Activated T-cell treated with anti-CD3 and anti-CD28 coated beads, Interleukin-2, amount 50 U/mL, for 48 hours (primary cell): ENCODE data around the gene EXOSC10.
"Not testable (repeated sequence)": the region's sequence is repeated elsewhere in the genome, so short reads cannot be mapped to it uniquely, and the experiment has no call there.

ENCODE experiments used
- DNase-seq, 2 experiments: peaks; one replicate each; pipeline ENCODE4 v3.0.0-alpha.2; 2020

EXOSC10 gene

DNA sequence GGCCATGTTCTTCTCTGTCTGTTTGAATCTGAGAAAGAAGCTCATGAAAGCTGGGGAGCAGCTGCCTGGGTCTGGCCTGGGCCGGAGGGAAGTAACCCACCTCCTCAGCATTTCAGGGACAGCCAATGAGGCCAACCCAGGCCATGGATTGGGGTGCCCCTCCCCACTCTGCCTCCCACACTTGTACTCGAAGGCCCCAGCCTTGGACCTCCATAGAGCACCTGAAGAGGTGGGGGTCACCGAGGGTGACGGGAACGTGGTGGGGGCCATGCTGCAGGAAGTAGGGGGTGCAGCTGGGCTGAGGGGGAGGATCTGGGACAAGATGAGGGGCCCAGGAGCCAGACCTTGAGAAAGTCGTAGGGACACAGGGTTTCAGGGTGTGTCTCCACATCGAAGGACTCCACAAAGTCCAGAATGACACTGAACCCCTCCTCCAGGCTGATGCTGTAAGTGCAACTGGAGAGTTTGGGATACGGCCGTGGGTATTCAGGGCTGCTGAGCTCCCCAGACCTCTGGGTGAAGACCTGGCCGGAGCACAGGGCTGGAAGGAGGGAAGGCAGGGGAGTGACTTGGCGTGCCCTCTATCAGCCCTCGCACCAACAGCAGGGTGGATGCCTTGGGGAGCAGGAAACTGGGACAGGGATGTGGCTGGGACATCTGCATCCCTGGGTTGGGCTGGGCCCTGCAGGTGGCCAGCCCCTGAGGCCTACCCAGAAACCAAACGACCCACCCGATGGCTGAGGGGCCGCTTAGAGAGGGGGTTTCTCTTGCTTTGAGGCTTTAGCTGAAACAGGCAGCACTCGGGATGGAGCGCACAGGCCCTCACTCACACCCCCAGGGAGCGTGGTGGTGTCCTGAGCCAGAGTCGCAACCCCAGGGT lies 56.4 kb downstream of the EXOSC10 start:
- no peak for DNase-seq

DNA sequence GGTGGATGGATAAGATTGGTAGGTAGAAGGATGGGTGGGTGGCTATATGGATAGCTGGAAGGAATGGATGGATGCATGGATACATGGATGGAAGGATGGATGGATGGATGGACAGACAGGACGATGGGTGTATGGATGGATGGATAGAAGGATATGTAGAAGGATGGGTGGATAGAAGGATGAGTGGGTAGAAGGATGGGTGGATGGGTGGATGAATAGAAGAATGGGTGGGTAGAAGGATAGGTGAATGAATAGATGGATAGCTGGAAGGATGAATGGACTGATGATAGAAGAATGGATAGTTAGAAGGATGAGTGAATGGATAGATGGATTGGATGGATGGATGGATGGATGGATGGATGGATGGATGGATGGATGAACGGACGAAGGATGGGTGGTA lies 57.6 kb downstream of the EXOSC10 start:
- no peak for DNase-seq

DNA sequence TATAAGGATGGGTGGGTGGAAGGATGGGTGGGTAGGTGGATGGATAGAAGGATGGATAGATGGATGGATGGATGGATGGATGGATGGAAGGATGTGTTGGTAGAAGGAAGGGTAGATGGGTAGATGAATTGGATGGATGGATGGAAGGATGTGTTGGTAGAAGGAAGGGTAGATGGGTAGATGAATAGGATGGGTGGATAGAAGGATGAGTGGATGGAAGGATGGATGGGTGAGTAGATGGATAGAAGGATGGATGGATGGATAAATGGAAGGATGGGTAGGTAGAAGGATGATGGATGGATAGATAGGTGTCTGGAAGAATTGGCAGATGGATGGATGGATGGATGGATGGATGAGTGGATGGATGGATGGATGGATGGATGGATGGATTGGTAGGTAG lies 58.6 kb downstream of the EXOSC10 start:
- no peak for DNase-seq

DNA sequence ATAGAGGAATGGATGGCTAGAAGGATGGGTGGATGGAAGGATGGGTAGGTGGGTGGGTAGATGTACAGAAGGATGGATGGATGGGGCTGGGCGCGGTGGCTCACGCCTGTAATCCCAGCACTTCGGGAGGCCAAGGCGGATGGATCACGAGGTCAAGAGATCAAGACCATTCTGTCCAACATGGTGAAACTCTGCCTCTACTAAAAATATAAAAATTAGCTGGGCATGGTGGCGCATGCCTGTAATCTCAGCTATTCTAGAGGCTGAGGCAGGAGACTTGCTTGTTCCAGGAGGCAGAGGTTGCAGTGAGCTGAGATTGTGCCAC lies 59.6 kb downstream of the EXOSC10 start:
- DNase-seq, result not testable (repeated sequence)

DNA sequence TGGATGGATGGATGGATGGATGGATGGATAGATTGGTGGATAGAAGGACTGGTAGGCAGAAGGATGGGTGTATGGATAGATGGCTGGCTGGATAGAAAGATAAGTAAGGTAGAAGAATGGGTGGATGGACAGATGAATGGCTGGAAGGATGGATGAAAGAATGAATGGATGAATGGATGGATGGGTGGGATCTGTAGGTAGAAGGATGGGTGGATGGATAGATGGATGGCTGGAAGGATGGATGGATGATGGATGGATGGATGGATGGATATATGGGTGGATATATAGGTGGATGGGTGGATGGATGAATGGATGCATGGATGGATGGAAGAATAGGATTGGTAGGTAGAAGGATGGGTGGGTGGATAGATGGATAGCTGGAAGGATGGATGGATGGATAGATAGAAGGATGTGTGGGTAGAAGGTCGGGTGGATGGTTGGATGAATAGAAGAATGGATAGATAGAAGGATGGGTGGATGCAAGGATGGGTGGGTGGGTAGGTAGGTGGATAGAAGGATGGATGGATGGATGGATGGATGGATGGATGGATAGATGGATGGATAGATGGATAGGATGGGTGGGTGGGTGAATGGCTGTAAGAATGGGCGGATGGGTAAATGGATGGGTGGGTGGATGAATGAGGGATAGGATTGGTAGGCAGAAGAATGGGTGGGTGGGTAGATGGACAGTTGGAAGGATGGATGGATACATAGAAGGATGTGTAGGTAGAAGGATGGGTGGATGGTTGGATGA lies 60.1 kb downstream of the EXOSC10 start:
- DNase-seq, result no peak

DNA sequence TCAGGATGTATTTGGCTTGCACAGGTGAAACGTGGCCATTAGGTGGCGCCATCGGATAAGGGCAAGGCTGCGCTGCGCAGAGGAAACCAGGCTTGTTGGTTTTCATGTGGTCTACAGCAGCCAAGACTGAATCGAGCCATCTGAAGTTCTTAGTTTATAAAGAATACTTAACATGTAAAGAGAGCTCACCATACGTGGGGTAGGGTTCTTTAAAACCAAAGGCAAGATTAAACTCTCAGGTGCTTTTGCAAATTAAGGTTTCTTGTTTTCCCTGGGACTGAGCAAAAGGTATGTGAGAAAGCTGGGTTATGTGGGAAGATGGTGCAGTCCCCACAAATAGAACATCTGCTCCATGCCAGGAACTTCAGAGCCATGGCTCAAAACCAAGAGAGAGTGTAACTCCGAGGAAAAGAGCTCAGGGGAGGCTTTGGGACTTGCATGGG lies 61.9 kb downstream of the EXOSC10 start:
- peak; percentile 91 to 93 for DNase-seq

DNA sequence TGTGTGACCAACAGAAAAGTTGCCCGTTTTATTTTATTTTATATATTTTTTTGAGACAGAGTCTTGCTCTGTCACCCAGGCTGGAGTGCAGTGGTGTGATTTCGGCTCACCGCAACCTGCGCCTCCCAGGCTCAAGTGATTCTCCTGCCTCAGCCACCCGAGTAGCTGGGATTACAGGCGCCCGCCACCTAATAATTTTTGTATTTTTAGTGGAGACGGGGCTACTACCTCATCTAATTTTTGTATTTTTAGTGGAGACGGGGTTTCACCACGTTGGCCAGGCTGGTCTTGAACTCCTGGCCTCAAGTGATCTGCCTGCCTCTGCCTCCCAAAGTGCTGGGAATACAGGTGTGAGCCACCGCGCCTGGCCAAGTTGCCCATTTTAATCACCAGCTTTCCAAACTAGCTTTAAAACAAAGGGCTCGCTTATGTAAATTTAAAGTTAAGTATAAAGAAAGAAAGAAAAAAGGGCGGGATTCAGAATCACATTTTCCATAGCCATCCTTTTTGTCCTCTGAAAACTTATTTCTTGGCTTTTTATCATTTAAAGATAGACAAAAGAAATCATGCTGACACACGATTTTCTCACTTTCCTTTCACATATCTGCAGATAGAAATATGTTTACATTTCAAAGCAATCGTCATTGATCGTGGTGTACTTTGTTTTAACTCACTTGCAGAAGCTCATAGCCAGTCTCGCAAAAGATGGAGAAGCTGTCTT lies 62.5 kb downstream of the EXOSC10 start:
- not testable (repeated sequence) for DNase-seq

DNA sequence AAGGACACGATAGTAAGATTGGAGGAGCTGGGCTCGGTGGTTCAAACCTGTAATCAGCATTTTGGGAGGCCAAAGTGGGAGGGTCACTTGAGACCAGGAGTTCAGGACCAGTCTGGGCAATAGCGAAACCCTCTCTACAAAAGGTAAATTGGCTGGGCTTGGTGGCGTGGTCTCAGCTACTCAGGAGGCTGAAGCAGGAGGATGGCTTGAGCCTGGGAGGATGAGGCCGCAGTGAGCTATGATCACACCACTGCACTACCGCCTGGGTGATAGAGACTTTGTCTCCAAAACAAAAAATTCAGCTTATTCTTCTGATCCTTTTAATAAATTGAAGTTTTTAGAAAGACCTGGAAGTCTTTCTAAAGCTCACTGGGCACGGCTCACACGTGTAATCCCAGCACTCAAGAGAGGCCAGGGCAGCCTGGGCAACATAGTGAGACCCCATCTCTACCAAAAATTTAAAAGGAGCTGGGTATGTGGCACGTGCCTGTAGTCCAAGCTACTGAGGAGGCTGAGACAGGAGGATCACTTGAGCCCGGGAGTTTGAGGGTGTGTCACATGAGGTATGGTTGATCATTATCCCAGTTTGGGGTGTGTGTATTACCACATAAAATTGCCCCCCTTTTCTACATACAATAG lies 67.9 kb downstream of the EXOSC10 start:
- DNase-seq, result no peak

DNA sequence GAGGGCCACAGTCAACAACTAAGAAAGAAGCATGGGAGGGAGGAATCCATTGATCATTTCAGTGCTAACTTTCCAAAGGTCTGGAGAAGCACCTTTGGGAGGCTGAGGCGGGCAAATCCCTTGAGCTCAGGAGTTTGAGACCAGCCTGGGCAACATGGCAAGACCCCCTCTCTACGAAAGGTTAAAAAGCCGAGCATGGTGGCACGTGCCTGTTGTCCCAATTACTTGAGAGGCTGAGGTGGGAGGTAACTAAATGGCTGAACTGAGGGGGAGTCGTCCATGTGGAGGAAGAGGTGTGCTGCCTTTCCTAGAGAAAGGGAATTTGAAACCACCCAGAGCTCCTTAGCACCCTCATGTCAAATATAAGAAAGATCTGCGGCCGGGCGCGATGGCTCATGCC lies 68.8 kb downstream of the EXOSC10 start:
- no peak for DNase-seq

DNA sequence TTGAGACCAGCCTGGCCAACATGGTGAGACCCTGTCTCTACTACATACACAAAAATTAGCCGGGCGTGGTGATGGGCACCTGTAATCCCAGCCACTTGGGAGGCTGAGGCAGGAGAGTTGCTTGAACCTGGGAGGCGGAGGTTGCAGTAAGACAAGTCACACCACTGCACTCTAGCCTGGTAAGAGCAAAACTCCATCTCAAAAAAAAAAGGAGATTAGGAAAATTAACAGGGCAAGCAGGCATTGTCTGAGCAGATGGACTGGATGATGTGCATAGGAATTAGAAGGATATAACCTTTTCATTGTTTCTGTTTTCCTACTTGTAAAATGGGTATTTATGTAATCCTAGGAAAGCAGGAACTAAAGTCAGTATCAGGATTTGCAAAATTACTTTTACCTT lies 71.7 kb downstream of the EXOSC10 start:
- DNase-seq, result no peak

DNA sequence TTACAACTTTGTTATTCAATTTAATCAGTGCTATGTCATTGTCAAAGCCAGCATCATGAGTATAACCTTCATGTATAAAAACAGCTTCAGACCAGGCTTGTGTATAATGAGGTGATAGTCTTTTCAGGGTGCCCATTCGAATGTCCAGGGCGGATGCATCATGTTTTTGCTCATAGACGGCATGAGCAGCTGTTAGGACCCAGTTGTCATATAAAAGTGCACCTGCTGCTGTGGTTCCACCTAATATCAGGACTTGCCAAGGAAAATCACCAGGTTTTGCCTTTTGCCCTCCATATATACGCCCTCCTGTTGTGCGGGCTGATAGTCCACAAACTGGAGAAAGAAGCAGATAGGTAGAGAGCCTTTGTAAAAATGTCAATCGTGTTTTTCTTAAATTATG lies 72.4 kb downstream of the EXOSC10 start:
- DNase-seq, result no peak

DNA sequence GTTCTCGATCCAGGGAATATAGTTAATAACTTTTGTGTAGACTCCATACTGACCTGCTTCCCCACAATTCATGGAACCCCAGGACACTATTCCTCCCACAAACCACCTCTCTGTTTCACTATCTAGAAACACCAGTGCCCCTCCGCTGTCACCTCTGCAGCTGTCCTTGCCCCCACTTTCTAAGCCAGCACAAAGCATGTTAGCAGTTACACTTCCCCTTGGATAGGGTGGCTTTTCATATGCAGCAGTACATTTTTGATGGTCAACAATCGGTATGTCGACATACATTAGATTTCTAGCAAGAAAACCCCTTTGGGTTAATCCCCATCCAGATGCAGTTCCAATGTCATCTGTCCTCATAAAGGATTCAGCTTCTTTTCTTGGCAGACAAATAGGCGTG lies 72.8 kb downstream of the EXOSC10 start:
- DNase-seq, result no peak

DNA sequence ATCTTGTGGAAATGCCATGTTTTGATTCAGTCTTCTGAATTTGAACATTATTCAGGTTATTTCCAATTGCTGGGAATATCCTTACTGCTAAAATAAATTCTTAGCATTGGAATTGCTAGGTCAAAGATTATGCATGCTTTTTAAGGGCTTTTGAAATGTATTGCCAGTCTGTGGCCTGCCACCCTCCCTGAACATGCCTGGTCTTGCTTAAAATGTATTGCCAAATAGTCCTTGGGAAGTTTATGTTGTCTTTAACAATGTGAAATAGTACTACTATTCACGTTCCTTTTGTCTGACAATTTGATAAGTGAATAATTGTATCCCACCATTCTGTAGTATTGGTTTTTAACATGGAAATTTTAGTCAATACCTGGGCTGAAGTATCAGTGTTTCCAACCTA lies 73.6 kb downstream of the EXOSC10 start:
- DNase-seq, result no peak

DNA sequence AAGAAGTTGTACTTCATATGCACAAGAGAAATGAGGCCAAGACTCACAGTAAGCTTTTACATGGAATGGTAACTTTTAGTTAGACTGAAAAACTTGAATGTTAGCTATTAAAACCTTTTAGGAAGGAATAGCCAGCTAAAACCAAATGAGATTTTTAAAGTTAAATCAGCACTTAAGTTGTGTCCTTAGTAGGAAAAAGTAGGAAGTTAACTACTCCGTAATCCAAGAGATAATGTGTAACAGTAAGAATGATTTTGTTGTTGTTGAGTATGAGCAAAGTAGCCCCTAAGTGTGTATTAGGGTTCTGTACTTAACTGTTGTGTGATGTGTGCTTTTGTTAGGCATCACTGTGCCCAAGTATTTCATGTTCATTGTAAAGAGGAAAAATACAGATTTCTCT lies 74.1 kb downstream of the EXOSC10 start:
- DNase-seq, result no peak

DNA sequence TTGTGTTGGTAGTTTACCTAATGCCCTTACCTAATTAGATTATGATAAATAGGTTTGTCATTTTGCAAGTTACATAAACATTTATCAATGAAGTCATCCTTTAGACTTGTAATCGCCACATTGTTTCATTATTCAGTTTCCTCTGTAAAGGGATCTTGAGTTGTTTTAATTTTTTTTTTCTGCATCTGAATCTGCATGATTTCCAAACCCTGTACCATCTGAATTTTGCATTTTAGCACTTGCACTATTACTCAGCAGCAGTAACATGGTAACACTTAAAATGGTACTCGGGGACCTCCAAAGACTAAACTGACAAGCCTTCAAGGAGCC lies 74.8 kb downstream of the EXOSC10 start:
- DNase-seq, result no peak

DNA sequence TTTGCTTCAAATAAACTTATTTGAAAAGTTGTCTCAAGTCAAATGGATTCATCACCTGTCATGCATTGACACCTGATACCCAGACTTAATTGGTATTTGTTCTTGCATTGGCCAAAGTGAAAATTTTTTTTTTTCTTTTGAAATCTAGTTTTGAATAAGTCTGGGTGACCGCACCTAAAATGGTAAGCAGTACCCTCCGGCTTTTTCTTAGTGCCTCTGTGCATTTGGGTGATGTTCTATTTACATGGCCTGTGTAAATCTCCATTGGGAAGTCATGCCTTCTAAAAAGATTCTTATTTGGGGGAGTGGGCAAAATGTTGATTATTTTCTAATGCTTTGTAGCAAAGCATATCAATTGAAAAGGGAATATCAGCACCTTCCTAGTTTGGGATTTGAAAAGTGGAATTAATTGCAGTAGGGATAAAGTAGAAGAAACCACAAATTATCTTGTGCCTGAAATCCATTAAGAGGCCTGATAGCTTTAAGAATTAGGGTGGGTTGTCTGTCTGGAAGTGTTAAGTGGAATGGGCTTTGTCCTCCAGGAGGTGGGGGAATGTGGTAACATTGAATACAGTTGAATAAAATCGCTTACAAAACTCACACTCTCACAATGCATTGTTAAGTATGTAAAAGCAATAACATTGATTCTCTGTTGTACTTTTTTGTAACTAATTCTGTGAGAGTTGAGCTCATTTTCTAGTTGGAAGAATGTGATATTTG lies 75.4 kb downstream of the EXOSC10 start:
- no peak for DNase-seq

DNA sequence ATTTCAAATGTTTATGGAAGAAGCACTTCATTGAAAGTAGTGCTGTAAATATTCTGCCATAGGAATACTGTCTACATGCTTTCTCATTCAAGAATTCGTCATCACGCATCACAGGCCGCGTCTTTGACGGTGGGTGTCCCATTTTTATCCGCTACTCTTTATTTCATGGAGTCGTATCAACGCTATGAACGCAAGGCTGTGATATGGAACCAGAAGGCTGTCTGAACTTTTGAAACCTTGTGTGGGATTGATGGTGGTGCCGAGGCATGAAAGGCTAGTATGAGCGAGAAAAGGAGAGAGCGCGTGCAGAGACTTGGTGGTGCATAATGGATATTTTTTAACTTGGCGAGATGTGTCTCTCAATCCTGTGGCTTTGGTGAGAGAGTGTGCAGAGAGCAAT lies 76.5 kb downstream of the EXOSC10 start:
- DNase-seq, result no peak

DNA sequence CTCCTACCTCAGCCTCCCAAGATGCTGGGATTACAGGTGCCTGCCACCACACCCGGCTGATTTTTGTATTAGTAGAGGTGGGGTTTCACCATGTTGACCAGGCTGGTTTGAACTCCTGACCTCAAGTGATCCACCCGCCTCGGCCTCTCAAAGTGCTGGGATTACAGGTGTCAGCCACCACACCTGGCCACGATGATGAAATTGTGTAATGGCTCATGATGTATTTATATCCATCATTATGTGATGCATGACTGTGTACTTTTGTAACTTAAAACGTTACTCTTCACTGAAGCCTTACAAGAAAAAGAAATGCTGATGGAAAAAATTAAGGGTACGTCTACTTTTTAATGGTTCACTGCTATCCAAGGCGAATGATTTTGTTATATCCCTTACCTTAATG lies 79.7 kb downstream of the EXOSC10 start:
- no peak for DNase-seq

DNA sequence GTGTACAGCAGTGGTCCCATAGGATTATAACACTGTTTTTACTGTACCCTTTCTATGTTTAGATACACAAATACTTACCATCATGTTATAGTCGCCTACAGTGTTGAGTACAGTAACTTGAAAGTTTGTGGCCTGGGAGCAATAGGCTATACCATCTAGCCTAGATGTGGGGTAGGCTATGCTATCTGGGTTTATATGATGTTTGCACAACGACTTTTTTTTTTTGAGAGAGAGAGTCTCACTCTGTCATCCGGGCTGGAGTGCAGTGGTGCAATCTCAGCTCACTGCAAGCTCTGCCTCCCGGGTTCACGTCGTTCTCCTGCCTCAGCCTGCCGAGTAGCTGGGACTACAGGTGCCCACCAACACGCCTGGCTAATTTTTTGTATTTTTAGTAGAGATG lies 80.3 kb downstream of the EXOSC10 start:
- DNase-seq, result not testable (repeated sequence)
